HG02870 (cell line): ENCODE measurements around the gene PACRG.

Experiments
- ATAC-seq: cut with Tn5 transposase; IDR thresholded peaks from one replicate; pipeline ENCODE4 v1.9.1; 2021; ENCODE audit warnings: mild to moderate bottlenecking, moderate library complexity; ENCODE audit not compliant: unreplicated experiment

The PACRG gene

GRCh38 chr6:163341224-163342061 lies 613.7 kb downstream of the PACRG start:
- ATAC-seq, result no peak

GRCh38 chr6:163342571-163343539 lies 615.1 kb downstream of the PACRG start:
- no peak for ATAC-seq

- no peak for ATAC-seq
Measured at GRCh38 chr6:163343609-163344008, 615.8 kb downstream of the PACRG start.

- no peak for ATAC-seq
Measured at GRCh38 chr6:163344411-163344810, 616.6 kb downstream of the PACRG start.

GRCh38 chr6:163345931-163346330 lies 618.2 kb downstream of the PACRG start:
- no peak for ATAC-seq

GRCh38 chr6:163346497-163346961 lies 618.8 kb downstream of the PACRG start:
- no peak for ATAC-seq

- ATAC-seq, result no peak
Measured at GRCh38 chr6:163347021-163347446, 619.3 kb downstream of the PACRG start.

GRCh38 chr6:163348789-163349680 lies 621.3 kb downstream of the PACRG start:
- no peak for ATAC-seq

- no peak for ATAC-seq
Measured at GRCh38 chr6:163349696-163350095, 621.9 kb downstream of the PACRG start.

GRCh38 chr6:163351013-163351412 lies 623.2 kb downstream of the PACRG start:
- no peak for ATAC-seq

- no peak for ATAC-seq
Measured at GRCh38 chr6:163352011-163352685, 624.4 kb downstream of the PACRG start.

- no peak for ATAC-seq
Measured at GRCh38 chr6:163352966-163353365, 625.2 kb downstream of the PACRG start.

GRCh38 chr6:163354085-163354484 lies 626.3 kb downstream of the PACRG start:
- ATAC-seq, result no peak

GRCh38 chr6:163354761-163355425 lies 627.1 kb downstream of the PACRG start:
- peak; percentile 82 for ATAC-seq

- peak; percentile 27 for ATAC-seq
Measured at GRCh38 chr6:163355426-163355991, 627.7 kb downstream of the PACRG start.

- no peak for ATAC-seq
Measured at GRCh38 chr6:163356324-163356723, 628.5 kb downstream of the PACRG start.

- no peak for ATAC-seq
Measured at GRCh38 chr6:163356743-163357142, 629.0 kb downstream of the PACRG start.

- ATAC-seq, result no peak
Measured at GRCh38 chr6:163364641-163365040, 636.9 kb downstream of the PACRG start.
